ENCODE measurements around the gene RNF150. TPM values are rescaled to one million over a fixed set of nuclear protein-coding genes. Genes with fewer than 3 reads are reported as not detected.

Gene RNF150
- polyA plus RNA-seq, 3 donors, result 0.21 TPM; not detected in 2

- no peak overlapping the region for H3K27ac Mint-ChIP-seq
- no peaks in the 10 kb centered on the region for H3K36me3 Mint-ChIP-seq
- no peaks in the 10 kb centered on the region for H3K79me2 ChIP-seq (ENCODE audit: insufficient read depth, low read length)
- H3K4me1 Mint-ChIP-seq, result no peaks in the 10 kb centered on the region
- H3K27ac ChIP-seq (ENCODE audit: low read depth in 1 of 2, low read length in 2 of 2), result no peak overlapping the region
- 50% methylated on average over 2 of the region's 3 CpGs for WGBS (ENCODE audit: insufficient coverage)
- H3K9me3 ChIP-seq (replicated peaks in 1 of 2; ENCODE audit: control insufficient read depth in 1 of 2, insufficient read depth in 1 of 2, low read length in 2 of 2), result no peaks in the 10 kb centered on the region
- H3K4me2 ChIP-seq (replicated peaks; ENCODE audit: extremely low read depth, low read length, poor library complexity, severe bottlenecking), result no peak overlapping the region
- DNase-seq, result no peak
- H3K9me3 Mint-ChIP-seq, result peaks cover 0 to 6% (median 4%) of the 10 kb centered on the region in 7 donors
- no peaks in the 10 kb centered on the region for H3K27me3 ChIP-seq (ENCODE audit: control insufficient read depth in 2 of 2, insufficient read depth in 2 of 2, low read length in 2 of 2)
- no peaks in the 10 kb centered on the region for H3K27me3 Mint-ChIP-seq (ENCODE audit: low read depth in 3 of 3)
- no peaks in the 10 kb centered on the region for H4K20me1 ChIP-seq (ENCODE audit: insufficient read depth, low read length)
- no peak overlapping the region for H3K4me3 ChIP-seq (replicated peaks in 1 of 3; ENCODE audit: low read depth in 2 of 3, low read length in 3 of 3)
- no peak overlapping the region for H2AFZ ChIP-seq (ENCODE audit: insufficient read depth, low read depth, low read length, poor library complexity, severe bottlenecking)
- H3K9ac ChIP-seq (ENCODE audit: insufficient read depth, low read length, poor library complexity, severe bottlenecking), result no peak overlapping the region
- intact Hi-C loops (cut with micrococcal nuclease), result no loop called here
- no peak overlapping the region for H3K4me3 Mint-ChIP-seq
- TF ChIP-seq CTCF (IDR thresholded peaks at IDR 0.05), result no peak
- no peaks in the 10 kb centered on the region for H3K36me3 ChIP-seq (replicated peaks in 1 of 2; ENCODE audit: control insufficient read depth in 1 of 2, insufficient read depth in 2 of 2, low read length in 2 of 2)
- H3K4me1 ChIP-seq (ENCODE audit: control insufficient read depth in 1 of 2, insufficient read depth in 2 of 2, low read length in 2 of 2), result no peaks in the 10 kb centered on the region
Observed at GRCh38 chr4:140924761-140925392, 208.4 kb downstream of the RNF150 start.

- Histone ChIP-seq H3K27ac (ENCODE audit: low read depth in 1 of 2, low read length in 2 of 2) (no peak overlapping the region), H3K4me3 (replicated peaks in 1 of 3; ENCODE audit: low read depth in 2 of 3, low read length in 3 of 3) (no peak overlapping the region), H4K20me1 (ENCODE audit: insufficient read depth, low read length) (no peaks in the 10 kb centered on the region), H2AFZ (ENCODE audit: insufficient read depth, low read depth, low read length, poor library complexity, severe bottlenecking) (no peak overlapping the region), H3K36me3 (replicated peaks in 1 of 2; ENCODE audit: control insufficient read depth in 1 of 2, insufficient read depth in 2 of 2, low read length in 2 of 2) (no peaks in the 10 kb centered on the region), H3K4me2 (replicated peaks; ENCODE audit: extremely low read depth, low read length, poor library complexity, severe bottlenecking) (no peak overlapping the region), H3K9ac (ENCODE audit: insufficient read depth, low read length, poor library complexity, severe bottlenecking) (no peak overlapping the region), H3K9me3 (replicated peaks in 1 of 2; ENCODE audit: control insufficient read depth in 1 of 2, insufficient read depth in 1 of 2, low read length in 2 of 2) (no peaks in the 10 kb centered on the region), H3K4me1 (ENCODE audit: control insufficient read depth in 1 of 2, insufficient read depth in 2 of 2, low read length in 2 of 2) (no peaks in the 10 kb centered on the region), H3K27me3 (ENCODE audit: control insufficient read depth in 2 of 2, insufficient read depth in 2 of 2, low read length in 2 of 2) (no peaks in the 10 kb centered on the region), H3K79me2 (ENCODE audit: insufficient read depth, low read length) (no peaks in the 10 kb centered on the region)
- H3K27me3 Mint-ChIP-seq (ENCODE audit: low read depth in 3 of 3), result peaks cover 0 to 2% (median 0%) of the 10 kb centered on the region in 3 donors
- no peaks in the 10 kb centered on the region for H3K4me1 Mint-ChIP-seq
- 100% methylated on average over 1 of the region's 3 CpGs for WGBS (ENCODE audit: insufficient coverage)
- no peak overlapping the region for H3K27ac Mint-ChIP-seq
- no peaks in the 10 kb centered on the region for H3K36me3 Mint-ChIP-seq
- no peak for TF ChIP-seq CTCF (IDR thresholded peaks at IDR 0.05)
- peaks cover 0 to 2% (median 0%) of the 10 kb centered on the region in 7 donors for H3K9me3 Mint-ChIP-seq
- no peak for DNase-seq
- no peak overlapping the region for H3K4me3 Mint-ChIP-seq
- intact Hi-C loops (cut with micrococcal nuclease), result no loop called here
Observed at GRCh38 chr4:140906993-140907962, 226.0 kb downstream of the RNF150 start.

Data from CD14-positive monocyte (primary cell).